Type B pancreatic cell (in vitro differentiated cells): ENCODE results near the gene RAET1L. TPM values are rescaled to one million over a fixed set of nuclear protein-coding genes. Genes with fewer than 3 reads are reported as not detected.

Source experiments
- DNase-seq: peaks from one replicate; pipeline ENCODE4 v3.0.0; 2021; ENCODE audit warnings: mixed read lengths; ENCODE audit not compliant: unreplicated experiment; ENCODE audit errors: extremely low spot score
- H3K27ac Mint-ChIP-seq: 2 replicates; pipeline ENCODE4 v1.8.0; 2021; ENCODE audit warnings: mild to moderate bottlenecking, mixed read lengths
- H3K27me3 Mint-ChIP-seq: 2 replicates; pipeline ENCODE4 v1.8.0; 2021; ENCODE audit warnings: mixed read lengths
- H3K36me3 Mint-ChIP-seq: 2 replicates; pipeline ENCODE4 v1.8.0; 2021; ENCODE audit warnings: mixed read lengths
- H3K4me1 Mint-ChIP-seq: one replicate; pipeline ENCODE4 v1.8.0; 2021; ENCODE audit warnings: mixed read lengths; ENCODE audit not compliant: unreplicated experiment
- H3K4me3 Mint-ChIP-seq: 2 replicates; pipeline ENCODE4 v1.8.0; 2021; ENCODE audit warnings: mild to moderate bottlenecking, mixed read lengths
- H3K9me3 Mint-ChIP-seq: 2 replicates; pipeline ENCODE4 v1.8.0; 2021; ENCODE audit warnings: mixed read lengths
- CTCF ChIP-seq: fragments of 200-600 bp; sonication (generic); conservative IDR thresholded peaks from 2 replicates; pipeline ENCODE4 v1.5.0; 2021; ENCODE audit warnings: antibody characterized with exemption, mild to moderate bottlenecking
- total RNA-seq: library from RNA; stranded (reverse); gene quantifications from 2 replicates; pipeline ENCODE4 v1.2.1, GENCODE V29; 2021; ENCODE audit warnings: low replicate concordance

Gene RAET1L
- total RNA-seq, 1 donor from 2014 or later, result not detected

- no peak for TF ChIP-seq CTCF
- Mint-ChIP-seq H3K27ac (no peak overlapping the region), H3K9me3 (peaks cover 19% of the 10 kb centered on the region), H3K4me3 (no peak overlapping the region), H3K36me3 (no peaks in the 10 kb centered on the region), H3K27me3 (peaks cover 66% of the 10 kb centered on the region), H3K4me1 (no peaks in the 10 kb centered on the region)
- no peak for DNase-seq
Measured at GRCh38 chr6:150053450-150053849, 28.1 kb upstream of the RAET1L start.

- H3K27me3 Mint-ChIP-seq, result peaks cover 63% of the 10 kb centered on the region
- H3K9me3 Mint-ChIP-seq, result peaks cover 19% of the 10 kb centered on the region
- no peak overlapping the region for H3K27ac Mint-ChIP-seq
- H3K4me3 Mint-ChIP-seq, result no peak overlapping the region
- DNase-seq, result no peak
- H3K36me3 Mint-ChIP-seq, result no peaks in the 10 kb centered on the region
- H3K4me1 Mint-ChIP-seq, result no peaks in the 10 kb centered on the region
- TF ChIP-seq CTCF, result no peak
Measured at GRCh38 chr6:150050846-150051245, 25.5 kb upstream of the RAET1L start.

- no peak for TF ChIP-seq CTCF
- Mint-ChIP-seq H3K36me3 (no peaks in the 10 kb centered on the region), H3K9me3 (no peaks in the 10 kb centered on the region), H3K4me3 (no peak overlapping the region), H3K4me1 (no peaks in the 10 kb centered on the region), H3K27me3 (peaks cover 45% of the 10 kb centered on the region), H3K27ac (no peak overlapping the region)
- DNase-seq, result no peak
Measured at GRCh38 chr6:150048099-150048498, 22.8 kb upstream of the RAET1L start.

- no peak overlapping the region for H3K4me3 Mint-ChIP-seq
- DNase-seq, result no peak
- TF ChIP-seq CTCF, result no peak
- no peaks in the 10 kb centered on the region for H3K9me3 Mint-ChIP-seq
- no peaks in the 10 kb centered on the region for H3K36me3 Mint-ChIP-seq
- H3K27me3 Mint-ChIP-seq, result peaks cover 45% of the 10 kb centered on the region
- no peaks in the 10 kb centered on the region for H3K4me1 Mint-ChIP-seq
- no peak overlapping the region for H3K27ac Mint-ChIP-seq
Measured at GRCh38 chr6:150046943-150047342, 21.6 kb upstream of the RAET1L start.

- no peak for DNase-seq
- H3K4me1 Mint-ChIP-seq, result no peaks in the 10 kb centered on the region
- no peak overlapping the region for H3K4me3 Mint-ChIP-seq
- H3K36me3 Mint-ChIP-seq, result no peaks in the 10 kb centered on the region
- H3K27ac Mint-ChIP-seq, result no peak overlapping the region
- peaks cover 57% of the 10 kb centered on the region for H3K27me3 Mint-ChIP-seq
- no peak for TF ChIP-seq CTCF
- no peaks in the 10 kb centered on the region for H3K9me3 Mint-ChIP-seq
Measured at GRCh38 chr6:150044621-150045145, 19.4 kb upstream of the RAET1L start.
